Keratinocyte (primary cell): ENCODE data around the gene DCAKD. TPM values are rescaled to one million over a fixed set of nuclear protein-coding genes. Genes with fewer than 3 reads are reported as not detected.

Experiments used
- DNase-seq: peaks from one replicate; pipeline ENCODE4 v3.0.0-alpha.2; 2011; ENCODE audit warnings: low read depth, missing footprints, low spot score
- FAIRE-seq: peaks from 2 replicates; lab custom pipeline; 2011; peaks lifted over from hg19 to GRCh38; lab: Jason Lieb, UNC
- H2AFZ ChIP-seq: 2 replicates; pipeline ENCODE4 v1.6.0; 2012; ENCODE audit warnings: low read length, control low read depth, inconsistent platforms; ENCODE audit not compliant: control insufficient read depth
- H3K27ac ChIP-seq: 2 replicates; pipeline ENCODE4 v1.5.1; 2011; ENCODE audit warnings: low read length; ENCODE audit not compliant: control insufficient read depth, insufficient read depth
- H3K27me3 ChIP-seq: 3 replicates; pipeline ENCODE4 v1.6.0; 2011; ENCODE audit warnings: low read length; ENCODE audit not compliant: control insufficient read depth, insufficient read depth; ENCODE audit errors: extremely low read depth
- H3K36me3 ChIP-seq, 2 experiments: 2 replicates in 1 of 2; 3 replicates in 1 of 2; pipeline ENCODE4 v1.5.1; 2011; ENCODE audit warnings: low read length in 2 of 2, mild to moderate bottlenecking in 1 of 2; ENCODE audit not compliant: control insufficient read depth in 2 of 2, insufficient read depth in 2 of 2; ENCODE audit errors: extremely low read depth in 1 of 2
- H3K4me1 ChIP-seq: 3 replicates; pipeline ENCODE4 v1.5.1; 2011; ENCODE audit warnings: low read length; ENCODE audit not compliant: control insufficient read depth, insufficient read depth; ENCODE audit errors: extremely low read depth
- H3K4me2 ChIP-seq: 3 replicates; pipeline ENCODE4 v1.6.0; 2011; ENCODE audit warnings: low read depth, low read length; ENCODE audit not compliant: control insufficient read depth, insufficient read depth; ENCODE audit errors: extremely low read depth
- H3K4me3 ChIP-seq, 3 experiments: fragments of 200-600 bp in 1 of 3; sonication (generic) in 1 of 3; 2 replicates in 2 of 3; 3 replicates in 1 of 3; pipeline ENCODE4 v1.5.1; 2011 to 2016; ENCODE audit warnings: low read length in 3 of 3, mild to moderate bottlenecking in 3 of 3, control low read depth in 2 of 3, inconsistent platforms in 1 of 3, low read depth in 1 of 3, mixed read lengths in 1 of 3, mixed run types in 1 of 3, moderate library complexity in 1 of 3; ENCODE audit not compliant: control insufficient read depth in 2 of 3, insufficient read depth in 2 of 3; ENCODE audit errors: extremely low read depth in 1 of 3
- H3K79me2 ChIP-seq: 2 replicates; pipeline ENCODE4 v1.6.0; 2012; ENCODE audit warnings: low read length; ENCODE audit not compliant: control insufficient read depth, insufficient read depth
- H3K9ac ChIP-seq: 3 replicates; pipeline ENCODE4 v1.6.0; 2011; ENCODE audit warnings: low read length; ENCODE audit not compliant: control insufficient read depth, insufficient read depth; ENCODE audit errors: extremely low read depth
- H3K9me1 ChIP-seq: 3 replicates; pipeline ENCODE4 v1.6.0; 2011; ENCODE audit warnings: low read length; ENCODE audit not compliant: control insufficient read depth, insufficient read depth; ENCODE audit errors: extremely low read depth
- H3K9me3 ChIP-seq: 2 replicates; pipeline ENCODE4 v1.5.1; 2012; ENCODE audit warnings: low read depth, low read length; ENCODE audit not compliant: control insufficient read depth
- H4K20me1 ChIP-seq: 3 replicates; pipeline ENCODE4 v1.6.0; 2011; ENCODE audit warnings: low read length; ENCODE audit not compliant: control insufficient read depth, insufficient read depth; ENCODE audit errors: extremely low read depth
- CTCF ChIP-seq, 3 experiments: IDR thresholded peaks in 1 of 3; conservative IDR thresholded peaks in 1 of 3; optimal IDR thresholded peaks in 1 of 3; 2 replicates in 2 of 3; 3 replicates in 1 of 3; pipeline versions ENCODE3 to v1.5.1; 2011; ENCODE audit warnings: low read length in 3 of 3, mild to moderate bottlenecking in 3 of 3, moderate library complexity in 2 of 3, control low read depth in 1 of 3, inconsistent platforms in 1 of 3; ENCODE audit not compliant: insufficient read depth in 2 of 3; ENCODE audit errors: extremely low read depth in 1 of 3
- EZH2 ChIP-seq: IDR thresholded peaks from one replicate; pipeline ENCODE4 v1.6.1; 2012; ENCODE audit warnings: inconsistent platforms, mild to moderate bottlenecking, low read length, moderate library complexity
- dilution Hi-C: fragments of 300-500 bp; cut with MboI; formaldehyde crosslinking; loops from one replicate; pipeline ENCODE4 v1.7.0; 2020; ENCODE audit warnings: low sequenced_read_pairs; ENCODE audit not compliant: extremely low pct_ligation_motif_present
- polyA plus RNA-seq, 5 experiments: library from polyadenylated mRNA; depleted of rRNA in 3 of 5; stranded (reverse) in 3 of 5; stranded (forward) in 1 of 5; unstranded in 1 of 5; fragments of >200 nt; gene quantifications; 1 replicate in 1 of 5; 2 replicates in 3 of 5; 3 replicates in 1 of 5; pipeline versions ENCODE4 v1.2.1 to v1.2.3, GENCODE V29; 2011 to 2012; ENCODE audit warnings: missing spikeins in 2 of 5, low read depth in 1 of 5, low replicate concordance in 1 of 5

DCAKD gene
- polyA plus RNA-seq, 1 donor (not counting 4 experiments of a cell fraction or from before 2014, with no cell fraction given): 18.7 TPM

GRCh38 chr17:45022288-45022648, 29.2 kb downstream of the DCAKD start:
- no peak overlapping the region for H3K4me2 ChIP-seq
- no peaks in the 10 kb centered on the region for H4K20me1 ChIP-seq
- H3K4me3 ChIP-seq: no peak overlapping the region
- TF ChIP-seq EZH2: no peak
- TF ChIP-seq CTCF (optimal IDR thresholded peaks at IDR 0.05 in 1 of 3, IDR thresholded peaks at IDR 0.05 in 1 of 3, conservative IDR thresholded peaks at IDR 0.05 in 1 of 3; ENCODE audit: extremely low read depth in 1 of 3, insufficient read depth in 2 of 3, low read length in 3 of 3): peak in 1 of 3 experiments; percentile 3
- H3K9me1 ChIP-seq: no peaks in the 10 kb centered on the region
- H3K36me3 ChIP-seq: peaks cover 2 to 16% of the 10 kb centered on the region in 2 experiments
- no peak overlapping the region for H3K9ac ChIP-seq
- no peak overlapping the region for H2AFZ ChIP-seq
- H3K9me3 ChIP-seq: no peaks in the 10 kb centered on the region
- no peaks in the 10 kb centered on the region for H3K27me3 ChIP-seq
- H3K4me1 ChIP-seq: peaks cover 21% of the 10 kb centered on the region
- DNase-seq (no peak), FAIRE-seq (no peak)
- dilution Hi-C loops: loop anchor here (25.0 kb wide), 1 partner anchor 110 kb away; the partner anchor contains the start of gene GFAP
- no peak overlapping the region for H3K27ac ChIP-seq
- H3K79me2 ChIP-seq: no peaks in the 10 kb centered on the region

DNA sequence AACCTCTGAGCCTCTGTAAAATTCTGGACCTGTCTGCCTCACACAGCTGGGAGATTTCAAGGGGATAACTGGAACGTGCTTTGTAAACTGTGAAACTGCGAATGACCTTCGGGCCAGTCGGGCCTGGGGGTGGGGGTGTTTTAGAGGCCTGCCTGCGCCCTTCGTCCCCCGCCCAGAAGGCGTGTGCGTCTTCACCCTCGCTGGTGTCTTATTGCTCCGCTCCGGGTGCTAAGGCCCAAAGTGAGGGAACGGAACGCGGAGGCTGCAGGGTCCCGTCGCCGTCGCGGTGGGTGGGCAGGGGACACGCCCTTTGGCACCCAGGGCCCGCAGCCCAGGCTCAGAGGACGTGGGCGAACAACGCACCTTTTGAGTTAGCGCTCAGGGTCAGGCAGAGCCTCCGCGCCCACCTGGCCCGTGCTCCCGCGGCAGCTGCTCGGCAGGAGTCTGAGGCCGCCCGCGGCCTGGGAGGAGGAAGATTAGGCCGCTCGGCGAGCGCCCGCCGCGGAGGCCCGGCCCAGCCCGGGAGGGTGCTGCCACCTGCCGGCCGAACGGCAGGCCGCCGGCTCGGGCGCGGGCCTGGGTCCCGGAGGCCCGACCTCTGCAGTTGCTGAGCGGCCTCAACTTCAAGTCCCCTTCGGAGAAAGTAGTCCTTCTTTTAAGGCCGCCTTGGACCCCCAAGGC, 29.7 kb downstream of the DCAKD start:
- Histone ChIP-seq H3K79me2 (no peaks in the 10 kb centered on the region), H2AFZ (peak overlapping the region; percentile 66), H4K20me1 (no peaks in the 10 kb centered on the region), H3K4me1 (peaks cover 21% of the 10 kb centered on the region), H3K9me1 (no peaks in the 10 kb centered on the region), H3K27me3 (no peaks in the 10 kb centered on the region), H3K4me3 (peak overlapping the region in 1 of 3 experiments; percentile 53), H3K27ac (no peak overlapping the region), H3K36me3 (peaks cover 2 to 16% of the 10 kb centered on the region in 2 experiments), H3K9ac (peak overlapping the region; percentile 54), H3K9me3 (no peaks in the 10 kb centered on the region), H3K4me2 (peak overlapping the region; percentile 73)
- DNase-seq (no peak), FAIRE-seq (no peak)
- dilution Hi-C loops: loop anchor here (25.0 kb wide), 1 partner anchor 109 kb away; the partner anchor contains the start of gene GFAP
- TF ChIP-seq CTCF (optimal IDR thresholded peaks at IDR 0.05 in 1 of 3, IDR thresholded peaks at IDR 0.05 in 1 of 3, conservative IDR thresholded peaks at IDR 0.05 in 1 of 3; ENCODE audit: extremely low read depth in 1 of 3, insufficient read depth in 2 of 3, low read length in 3 of 3) (peak; percentile 65 to 79 (median 76)), EZH2 (no peak)
